HFF-Myc (cell line): Measurements from ENCODE around the gene USP2.

Experiments
- DNase-seq: peaks from one replicate; pipeline ENCODE4 v3.0.0-alpha.2; 2011; ENCODE audit warnings: low read depth; ENCODE audit errors: extremely low read depth
- H3K4me3 ChIP-seq: replicated peaks from 2 replicates; pipeline ENCODE4 v1.5.1; 2011; ENCODE audit warnings: low read depth, mild to moderate bottlenecking, control low read depth, low read length
- TF ChIP-seq, protein P1 (sequence below): IDR thresholded peaks from 2 replicates; pipeline ENCODE4 v1.5.1; 2012; ENCODE audit warnings: mild to moderate bottlenecking, low read depth, low read length, control low read depth; ENCODE audit errors: missing control alignments

USP2 gene

DNA sequence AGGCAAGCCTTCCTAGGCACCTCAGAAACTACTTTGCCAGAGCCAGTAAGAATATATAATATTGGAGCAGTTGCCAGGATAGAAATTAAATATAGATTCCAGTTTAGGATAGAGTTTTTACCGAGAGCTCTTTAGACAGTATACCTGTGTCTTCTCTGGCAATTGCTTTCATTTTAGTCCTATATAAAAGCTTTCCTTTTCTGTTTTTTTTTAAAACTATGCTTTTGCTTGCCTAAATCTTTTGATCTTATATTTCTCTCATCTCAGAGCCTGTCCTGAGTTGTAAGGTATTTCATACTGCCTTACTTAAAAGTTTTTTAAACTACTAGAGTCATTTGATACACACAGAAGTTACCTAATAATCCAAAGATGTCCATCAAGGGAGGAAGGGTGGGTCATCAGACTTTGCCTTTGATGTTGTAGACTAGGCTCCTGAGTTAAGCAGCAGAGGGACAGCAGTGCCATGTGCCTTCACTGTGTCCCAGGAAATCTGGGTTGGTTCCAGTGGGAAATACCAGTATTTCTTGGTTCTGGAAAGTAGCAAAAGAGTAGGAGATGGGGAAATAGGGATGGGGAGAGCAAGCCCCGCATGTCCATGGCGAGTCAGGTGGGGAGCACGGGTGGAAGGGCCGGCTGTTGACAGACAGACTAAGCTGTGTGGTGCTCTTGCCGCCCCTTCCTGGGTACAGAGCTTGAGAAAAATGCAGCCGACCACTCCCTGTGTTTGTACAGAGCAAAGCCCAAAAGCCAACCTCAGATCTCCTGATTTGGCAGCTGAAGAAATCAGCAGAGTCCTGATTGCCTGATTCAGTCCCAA lies 75.7 kb downstream of the USP2 start:
- no peak overlapping the region for H3K4me3 ChIP-seq
- TF ChIP-seq, protein P1, sequence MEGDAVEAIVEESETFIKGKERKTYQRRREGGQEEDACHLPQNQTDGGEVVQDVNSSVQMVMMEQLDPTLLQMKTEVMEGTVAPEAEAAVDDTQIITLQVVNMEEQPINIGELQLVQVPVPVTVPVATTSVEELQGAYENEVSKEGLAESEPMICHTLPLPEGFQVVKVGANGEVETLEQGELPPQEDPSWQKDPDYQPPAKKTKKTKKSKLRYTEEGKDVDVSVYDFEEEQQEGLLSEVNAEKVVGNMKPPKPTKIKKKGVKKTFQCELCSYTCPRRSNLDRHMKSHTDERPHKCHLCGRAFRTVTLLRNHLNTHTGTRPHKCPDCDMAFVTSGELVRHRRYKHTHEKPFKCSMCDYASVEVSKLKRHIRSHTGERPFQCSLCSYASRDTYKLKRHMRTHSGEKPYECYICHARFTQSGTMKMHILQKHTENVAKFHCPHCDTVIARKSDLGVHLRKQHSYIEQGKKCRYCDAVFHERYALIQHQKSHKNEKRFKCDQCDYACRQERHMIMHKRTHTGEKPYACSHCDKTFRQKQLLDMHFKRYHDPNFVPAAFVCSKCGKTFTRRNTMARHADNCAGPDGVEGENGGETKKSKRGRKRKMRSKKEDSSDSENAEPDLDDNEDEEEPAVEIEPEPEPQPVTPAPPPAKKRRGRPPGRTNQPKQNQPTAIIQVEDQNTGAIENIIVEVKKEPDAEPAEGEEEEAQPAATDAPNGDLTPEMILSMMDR = no peak
- no peak for DNase-seq
